Epidermal melanocyte (primary cell): ENCODE results near the gene B9D1.

Source experiments
- DNase-seq: peaks from one replicate; pipeline ENCODE4 v3.0.0; 2011; ENCODE audit warnings: low spot score; ENCODE audit not compliant: insufficient read length

Gene B9D1

GRCh38 chr17:19388791-19389785, 26.6 kb upstream of the B9D1 start:
- DNase-seq, result no peak

GRCh38 chr17:19387921-19388521, 25.5 kb upstream of the B9D1 start:
- DNase-seq, result no peak

GRCh38 chr17:19386974-19387920, 24.7 kb upstream of the B9D1 start, which contains the start of gene MFAP4:
TSS of gene MFAP4 (minus strand) at chr17:19387190. CDS start at chr17:19387155, 35 bp downstream.
- no peak for DNase-seq

GRCh38 chr17:19386051-19386929, 23.8 kb upstream of the B9D1 start:
- DNase-seq, result no peak

GRCh38 chr17:19385521-19385983, 23.0 kb upstream of the B9D1 start:
- DNase-seq, result no peak

- peak; percentile 57 for DNase-seq
These were observed 22.3 kb upstream of the B9D1 start for GRCh38 chr17:19384723-19385391.

GRCh38 chr17:19383681-19384470, 21.4 kb upstream of the B9D1 start:
- no peak for DNase-seq

GRCh38 chr17:19382531-19383444, 20.3 kb upstream of the B9D1 start:
- no peak for DNase-seq

GRCh38 chr17:19381741-19382444, 19.4 kb upstream of the B9D1 start:
- no peak for DNase-seq

- no peak for DNase-seq
These were observed 18.8 kb upstream of the B9D1 start for GRCh38 chr17:19381361-19381740.

- no peak for DNase-seq
These were observed 18.2 kb upstream of the B9D1 start for GRCh38 chr17:19380481-19381301.

- DNase-seq, result no peak
These were observed 17.0 kb upstream of the B9D1 start for GRCh38 chr17:19379361-19380065.

- DNase-seq, result no peak
These were observed 16.2 kb upstream of the B9D1 start, which contains the start of gene MAPK7 for GRCh38 chr17:19378416-19379360. TSS of gene MAPK7 (plus strand) at chr17:19378498. CDS start at chr17:19378901, 403 bp downstream.

GRCh38 chr17:19377602-19378415, 15.3 kb upstream of the B9D1 start:
- peak; percentile 99 for DNase-seq
